HTR-8/SVneo (cell line): Measurements from ENCODE around the gene ADIPOR1.

ENCODE experiments used
- DNase-seq: peaks from one replicate; pipeline ENCODE4 v3.0.0; 2011; ENCODE audit warnings: low spot score, mixed read lengths; ENCODE audit not compliant: insufficient read length
- FAIRE-seq: peaks from 2 replicates; lab custom pipeline; 2011; peaks lifted over from hg19 to GRCh38; lab: Jason Lieb, UNC

The ADIPOR1 gene

DNA sequence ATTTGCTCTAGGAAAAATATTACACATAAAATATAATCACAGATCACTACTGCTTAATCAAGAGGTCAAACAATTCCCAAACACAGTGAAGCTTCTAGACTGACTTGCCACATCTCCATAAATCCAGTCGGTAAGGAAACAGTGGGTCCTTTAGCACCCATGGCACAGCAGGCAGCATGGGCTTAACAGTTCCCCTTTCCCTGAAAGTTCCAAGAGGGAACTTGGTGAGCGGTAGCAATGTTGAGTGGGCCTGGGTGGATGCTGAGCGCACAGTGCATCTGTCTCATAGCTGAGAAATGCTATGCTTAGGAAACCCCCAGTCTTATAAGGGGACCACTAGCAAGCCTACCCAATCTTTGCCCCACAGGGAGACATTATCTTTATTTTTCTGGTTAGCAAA, 16.7 kb upstream of the ADIPOR1 start:
- FAIRE-seq, result no peak
- no peak for DNase-seq

GRCh38 chr1:202972046-202972445, 13.9 kb upstream of the ADIPOR1 start:
- DNase-seq (no peak), FAIRE-seq (no peak)

- no peak for FAIRE-seq
- DNase-seq, result peak; percentile 78
Observed at GRCh38 chr1:202968895-202969295, 10.8 kb upstream of the ADIPOR1 start.

GRCh38 chr1:202968351-202968750, 10.2 kb upstream of the ADIPOR1 start:
- DNase-seq (no peak), FAIRE-seq (no peak)

DNA sequence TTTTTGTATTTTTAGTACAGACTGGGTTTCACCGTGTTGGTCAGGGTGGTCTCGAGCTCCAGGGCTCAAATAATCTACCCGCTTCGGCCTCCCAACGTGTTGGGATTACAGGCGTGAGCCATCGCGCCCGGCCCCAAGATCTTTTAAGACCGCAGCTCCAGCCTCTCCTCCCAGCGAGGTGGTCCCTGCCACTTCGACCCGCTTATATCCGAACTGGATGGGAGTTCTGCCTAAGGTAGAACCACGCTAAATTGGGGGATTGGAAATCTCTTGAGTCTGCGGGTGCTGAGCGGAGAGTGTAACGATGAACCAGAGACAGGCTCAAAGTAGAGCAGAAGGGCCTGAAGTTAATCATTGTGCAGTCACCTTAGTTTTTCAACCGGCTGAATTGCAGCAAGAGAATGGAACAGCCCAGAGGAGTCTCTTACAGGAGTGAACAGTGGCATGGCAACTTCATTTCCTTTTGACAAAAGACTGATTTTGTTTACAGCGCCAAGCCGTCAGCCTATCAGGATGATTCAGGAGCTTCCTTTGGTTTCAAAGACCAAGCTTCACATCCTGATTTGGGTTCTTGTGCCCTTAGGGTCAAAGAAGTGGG, 9.7 kb upstream of the ADIPOR1 start:
- FAIRE-seq, result no peak

GRCh38 chr1:202966006-202966898, 8.1 kb upstream of the ADIPOR1 start:
- DNase-seq (no peak), FAIRE-seq (no peak)

More for the DNA sequence above, 9.7 kb upstream of the ADIPOR1 start:
- DNase-seq, result peak; percentile 17

- DNase-seq (no peak), FAIRE-seq (no peak)
Observed at GRCh38 chr1:202965422-202965821, 7.3 kb upstream of the ADIPOR1 start.

DNA sequence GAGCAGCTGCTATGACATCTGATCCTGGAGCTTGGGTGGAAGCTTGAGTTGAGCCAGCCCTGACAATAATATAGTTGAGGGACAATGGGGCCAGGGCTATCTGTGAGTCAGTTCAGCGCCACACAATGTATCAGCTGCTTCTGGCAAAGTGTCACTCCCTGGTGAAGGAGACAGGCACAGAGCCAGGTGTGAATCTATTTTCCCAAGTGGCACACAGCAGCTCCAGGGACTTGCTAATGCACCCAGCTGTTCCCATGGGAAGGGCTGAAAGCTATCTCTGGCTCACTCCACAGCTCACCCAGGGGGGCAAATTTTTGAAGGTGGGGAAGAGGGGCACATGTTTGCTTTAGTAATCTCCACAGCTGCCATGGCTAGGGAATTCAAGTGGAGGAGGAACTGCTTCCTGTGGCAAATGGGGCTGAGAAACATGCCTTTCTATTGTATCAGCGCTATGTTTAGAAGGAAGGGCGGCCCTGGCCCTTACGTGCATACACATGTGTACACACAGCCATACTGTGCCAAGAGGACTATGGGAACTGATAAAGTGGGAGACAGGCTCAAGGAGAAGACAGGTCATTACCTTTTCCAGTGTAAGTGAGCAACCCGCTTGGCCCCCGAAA, 6.8 kb upstream of the ADIPOR1 start:
- FAIRE-seq (no peak), DNase-seq (no peak)

DNA sequence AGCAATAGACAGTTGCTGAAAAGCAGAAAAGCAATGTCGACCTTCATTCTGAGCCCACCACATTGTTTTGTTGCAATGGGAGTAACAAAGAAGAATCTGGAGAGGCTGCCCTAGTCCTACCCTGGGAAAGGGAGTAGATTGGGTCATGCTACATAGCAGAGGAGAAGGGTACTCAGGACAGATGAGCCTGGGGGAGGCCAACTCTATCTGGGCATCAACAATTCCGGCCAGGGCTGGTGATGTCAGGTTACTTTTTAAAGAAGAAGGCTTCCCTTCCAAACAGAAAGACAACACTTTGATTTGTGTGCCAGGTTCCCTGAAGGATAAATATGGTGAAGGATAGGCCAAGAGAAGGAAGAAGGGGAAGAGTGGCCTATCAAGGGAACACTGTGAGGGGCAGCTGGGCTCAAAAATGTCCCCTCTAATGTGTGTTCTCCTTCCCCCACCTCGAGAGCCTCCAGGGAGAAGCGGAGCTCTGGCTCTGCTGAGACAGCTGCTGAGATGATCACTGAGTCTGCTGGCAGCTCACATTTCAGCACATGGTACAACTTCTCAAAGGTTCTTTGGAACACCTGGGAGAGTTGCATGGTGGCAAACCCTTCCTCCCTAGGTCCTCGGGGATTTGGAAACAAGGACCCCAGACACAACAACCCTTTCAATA, 3.2 kb upstream of the ADIPOR1 start:
- FAIRE-seq, result no peak

GRCh38 chr1:202959276-202959620, 1.1 kb upstream of the ADIPOR1 start:
- FAIRE-seq (no peak), DNase-seq (peak; percentile 65)

More for the DNA sequence above, 3.2 kb upstream of the ADIPOR1 start:
- no peak for DNase-seq

GRCh38 chr1:202958544-202959275, 598 bp upstream of the ADIPOR1 start:
- no peak for FAIRE-seq
- DNase-seq, result no peak

DNA sequence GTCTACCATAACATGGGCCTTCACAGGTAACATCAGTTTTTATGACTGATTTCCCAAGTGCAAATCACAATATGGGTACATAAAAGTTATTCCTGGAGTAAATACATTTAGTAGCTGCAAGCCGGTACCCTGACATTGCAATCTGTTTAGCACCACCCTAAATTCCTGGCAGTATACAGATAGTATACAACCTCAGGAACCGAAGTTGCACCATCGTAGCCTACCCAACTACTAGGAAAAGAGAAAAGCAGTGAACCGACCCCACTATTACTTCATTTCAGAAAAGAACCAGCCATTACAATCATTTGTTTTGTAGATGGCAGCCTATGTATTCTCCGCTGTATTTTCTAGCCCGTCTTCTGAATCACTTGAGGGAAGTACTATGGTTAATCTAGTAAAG, 1.1 kb downstream of the ADIPOR1 start:
- FAIRE-seq (no peak), DNase-seq (no peak)

DNA sequence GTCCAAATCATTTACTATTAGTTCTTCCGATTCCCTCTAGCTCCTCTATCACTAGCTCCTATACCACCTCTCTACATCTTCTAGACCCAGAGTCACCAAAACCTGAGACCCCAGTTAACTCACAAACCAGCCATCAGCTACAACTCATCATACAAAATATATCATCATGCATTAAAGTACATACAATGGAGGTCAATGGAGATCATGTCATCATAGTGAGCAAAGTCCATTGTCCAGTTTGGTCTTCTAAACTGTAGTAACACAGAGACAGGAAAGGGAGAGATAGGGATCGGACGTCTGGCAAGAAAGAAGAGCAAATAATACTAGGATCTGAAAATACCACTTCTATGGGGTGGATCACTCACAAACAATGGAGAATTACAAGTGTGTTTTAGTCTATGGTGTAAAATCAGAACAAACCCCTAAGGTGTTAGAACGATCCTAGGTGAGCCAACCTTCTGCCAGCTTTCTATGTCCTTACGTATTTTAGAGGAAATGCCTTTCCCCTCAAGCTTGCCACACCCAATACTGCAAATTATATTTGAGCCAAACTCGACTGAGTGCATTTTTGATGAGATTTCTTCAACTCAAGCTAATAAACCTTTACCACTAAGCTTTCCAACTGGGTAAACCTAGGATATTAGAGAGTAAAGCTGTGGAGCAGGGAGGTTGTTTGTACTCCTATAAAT, 3.9 kb downstream of the ADIPOR1 start:
- FAIRE-seq, result no peak
- DNase-seq, result no peak

DNA sequence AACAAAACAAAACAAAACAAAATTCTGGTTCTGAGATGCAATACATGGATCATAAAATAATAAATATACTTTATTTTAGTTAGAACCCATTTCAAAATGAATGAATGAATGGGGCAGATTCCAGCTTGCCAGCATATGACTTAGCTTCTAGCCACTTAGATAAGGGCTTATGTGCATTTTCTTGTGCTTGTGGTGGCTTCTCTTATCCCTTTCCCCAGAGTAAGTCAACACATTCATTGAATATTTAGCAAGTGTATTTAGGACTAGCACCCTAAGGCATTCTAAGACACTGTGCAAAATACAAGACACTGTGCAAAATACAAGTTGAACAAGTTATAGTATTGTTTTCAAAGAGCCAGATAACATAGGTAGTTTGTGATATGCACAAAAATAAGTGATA, 4.7 kb downstream of the ADIPOR1 start:
- no peak for DNase-seq

DNA sequence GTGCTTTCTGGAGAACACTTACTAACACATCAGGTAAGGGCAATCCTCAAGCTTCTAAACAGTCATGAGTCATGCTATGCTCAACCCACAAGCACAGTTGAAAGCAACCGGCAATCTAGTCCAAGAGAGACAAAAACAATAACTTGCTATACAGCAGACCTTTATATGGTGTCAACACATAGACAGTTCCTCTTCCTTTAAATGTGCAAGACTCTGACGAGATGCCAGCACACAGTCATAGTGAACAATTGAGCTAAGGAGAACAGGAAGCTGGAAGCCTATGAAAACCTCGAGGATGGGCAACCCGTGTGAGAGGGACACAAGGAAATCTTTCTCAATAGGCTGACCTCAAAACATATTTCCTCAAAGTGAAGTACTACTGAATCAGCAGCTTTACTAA, 5.3 kb downstream of the ADIPOR1 start:
- DNase-seq, result no peak
- no peak for FAIRE-seq

More for the DNA sequence above, 4.7 kb downstream of the ADIPOR1 start:
- FAIRE-seq, result no peak

DNA sequence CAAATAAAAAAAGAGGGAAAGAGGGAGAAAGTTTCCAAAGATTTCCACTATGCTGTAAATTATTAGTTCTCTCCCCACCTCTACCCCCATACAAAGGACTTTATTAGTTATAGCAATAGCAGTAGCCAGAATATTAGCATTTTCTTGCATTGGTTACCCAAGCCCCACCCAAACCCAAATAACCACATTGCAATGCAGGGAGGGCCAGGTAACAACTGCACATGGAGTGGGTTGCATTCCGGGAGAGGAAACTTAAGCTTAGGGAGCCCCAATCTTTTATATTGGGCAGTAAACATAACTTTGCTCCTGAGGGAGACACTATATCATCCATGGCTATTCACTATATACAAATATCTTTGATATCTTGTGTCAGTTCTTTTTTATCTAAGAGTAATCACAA, 6.0 kb downstream of the ADIPOR1 start:
- DNase-seq (no peak), FAIRE-seq (no peak)

DNA sequence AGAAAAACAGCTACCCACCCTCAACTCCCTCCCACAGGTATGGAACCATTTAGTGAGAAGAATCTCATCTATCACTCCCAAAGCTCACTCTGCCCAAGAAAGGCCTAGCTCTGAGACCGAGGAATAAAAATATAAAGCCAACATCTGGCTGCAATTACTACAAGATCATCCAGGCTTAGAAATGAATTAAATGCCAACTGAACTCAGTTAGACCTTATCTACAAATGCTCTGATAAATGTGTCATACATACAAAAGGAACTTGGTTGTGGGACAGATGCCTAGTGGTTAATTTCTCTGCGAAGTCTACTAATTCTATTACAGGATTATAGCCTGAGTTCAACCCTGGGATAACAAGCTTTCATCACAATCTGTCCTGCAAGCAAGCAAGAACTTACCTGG, 6.7 kb downstream of the ADIPOR1 start:
- FAIRE-seq (no peak), DNase-seq (no peak)

DNA sequence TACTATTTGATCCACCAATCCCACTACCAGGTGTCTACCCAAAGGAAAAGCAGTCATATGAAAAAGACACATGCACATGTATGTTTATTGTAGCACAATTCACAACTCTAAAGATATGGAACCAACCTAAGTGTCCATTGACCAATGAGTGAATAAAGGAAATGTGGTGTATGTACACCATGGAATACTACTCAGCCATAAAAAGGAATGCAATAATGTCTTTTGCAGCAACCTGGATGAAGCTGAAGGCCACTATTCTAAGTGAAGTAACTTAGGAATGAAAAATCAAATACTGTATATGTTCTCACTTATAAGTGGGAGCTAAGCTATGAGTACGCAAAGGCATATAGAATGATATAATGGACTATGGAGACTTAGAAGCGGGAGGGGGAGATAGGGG, 12.6 kb downstream of the ADIPOR1 start:
- DNase-seq (no peak), FAIRE-seq (no peak)

- FAIRE-seq, result no peak
- no peak for DNase-seq
Observed at GRCh38 chr1:202944438-202944921, 13.6 kb downstream of the ADIPOR1 start.
